HepG2 (cell line): Measurements from ENCODE around the gene FUZ. TPM values are rescaled to one million over a fixed set of nuclear protein-coding genes. Genes with fewer than 3 reads are reported as not detected.

ENCODE experiments used
- ATAC-seq: fragments of 200-7000 bp; cut with Tn5 transposase; 3 replicates; pipeline ENCODE4 v1.9.1; 2020; ENCODE audit warnings: mild to moderate bottlenecking, moderate library complexity
- BruUV-seq: library from RNA; stranded (reverse); fragments of 400-500 nt; replicated peaks from 2 replicates; lab custom pipeline; 2021; lab: Mats Ljungman, UMichigan
- CTCF ChIA-PET: fragments of 300-600 bp; formaldehyde crosslinking; extraction: SDS; loops from one replicate; lab custom pipeline; 2021; ENCODE audit warnings: low total read pairs, inconsistent platforms, low intra/inter-chr PET ratio; lab: Yijun Ruan, JAX
- POLR2A ChIA-PET: fragments of 350-600 bp; sonication (Branson Sonifier 250); formaldehyde crosslinking; loops from one replicate; lab custom pipeline; 2020; ENCODE audit warnings: antibody characterized with exemption, inconsistent platforms; lab: Yijun Ruan, JAX
- DNase-seq: peaks from one replicate; pipeline ENCODE4 v3.0.0-alpha.2; 2015; ENCODE audit warnings: low spot score
- FAIRE-seq: peaks from 3 replicates; lab custom pipeline; 2011; peaks lifted over from hg19 to GRCh38; lab: Jason Lieb, UNC
- H2AFZ ChIP-seq: one replicate; pipeline ENCODE4 v1.6.1; 2011; ENCODE audit warnings: low read length, inconsistent platforms
- H3K27ac ChIP-seq: fragments of 300-600 bp; 3 replicates; pipeline ENCODE4 v1.8.0; 2011; ENCODE audit warnings: mixed run types, mild to moderate bottlenecking, mixed read lengths, low read length, inconsistent platforms; ENCODE audit not compliant: insufficient read depth; ENCODE audit errors: extremely low read length
- H3K27me3 ChIP-seq, 2 experiments: fragments of 200-600 bp in 1 of 2; 2 replicates in 1 of 2; 3 replicates in 1 of 2; pipeline versions ENCODE4 v1.6.0 to v1.8.0; 2011; ENCODE audit warnings: low read length in 2 of 2, mild to moderate bottlenecking in 2 of 2, moderate library complexity in 2 of 2, inconsistent platforms in 1 of 2; ENCODE audit not compliant: insufficient read depth in 2 of 2, control insufficient read depth in 1 of 2
- H3K36me3 ChIP-seq, 2 experiments: fragments of 200-600 bp in 1 of 2; replicated peaks in 1 of 2; 2 replicates in 1 of 2; 3 replicates in 1 of 2; pipeline versions ENCODE4 v1.5.1 to v1.8.0; 2011; ENCODE audit warnings: low read length in 2 of 2, inconsistent platforms in 1 of 2; ENCODE audit not compliant: insufficient read depth in 2 of 2, control insufficient read depth in 1 of 2
- H3K4me1 ChIP-seq: 2 replicates; pipeline ENCODE4 v1.5.1; 2012; ENCODE audit warnings: low read length, inconsistent platforms; ENCODE audit not compliant: insufficient read depth
- H3K4me2 ChIP-seq: 2 replicates; pipeline ENCODE4 v1.6.0; 2011; ENCODE audit warnings: low read depth, low read length, inconsistent platforms
- H3K4me3 ChIP-seq, 3 experiments: fragments of 200-600 bp in 1 of 3; sonication (generic), shearing (Covaris generic) in 1 of 3; replicated peaks in 1 of 3; 2 replicates each; pipeline ENCODE4 v1.5.1; 2011 to 2016; ENCODE audit warnings: low read length in 3 of 3, inconsistent platforms in 2 of 3, low read depth in 2 of 3, mild to moderate bottlenecking in 2 of 3, control low read depth in 1 of 3, mixed read lengths in 1 of 3; ENCODE audit not compliant: insufficient read depth in 1 of 3
- H3K79me2 ChIP-seq: one replicate; pipeline ENCODE4 v1.6.1; 2011; ENCODE audit warnings: low read length, inconsistent platforms; ENCODE audit not compliant: insufficient read depth
- H3K9ac ChIP-seq: 2 replicates; pipeline ENCODE4 v1.6.0; 2011; ENCODE audit warnings: mild to moderate bottlenecking, low read depth, low read length, inconsistent platforms; ENCODE audit not compliant: insufficient read depth
- H3K9me3 ChIP-seq: 2 replicates; pipeline ENCODE4 v1.5.1; 2012; ENCODE audit warnings: mild to moderate bottlenecking, low read length
- H4K20me1 ChIP-seq: 2 replicates; pipeline ENCODE4 v1.6.0; 2011; ENCODE audit warnings: inconsistent platforms, mild to moderate bottlenecking, low read length, moderate library complexity; ENCODE audit not compliant: insufficient read depth
- FOSL2 ChIP-seq: sonication (generic); formaldehyde crosslinking; IDR thresholded peaks from 2 replicates; pipeline ENCODE4 v1.4.0; 2020; ENCODE audit warnings: missing genetic modification reagents
- HMG20B ChIP-seq: conservative IDR thresholded peaks from 2 replicates; pipeline ENCODE4 v1.6.1; 2016; ENCODE audit warnings: missing genetic modification reagents, missing compliant biosample characterization
- MED1 ChIP-seq: sonication (generic); formaldehyde crosslinking; IDR thresholded peaks from 2 replicates; pipeline ENCODE4 v1.4.0; 2020; ENCODE audit warnings: missing genetic modification reagents
- TRIM24 ChIP-seq: sonication (generic); formaldehyde crosslinking; IDR thresholded peaks from 2 replicates; pipeline ENCODE4 v1.8.0; 2022; ENCODE audit warnings: mild to moderate bottlenecking, missing genetic modification reagents
- ZNF18 ChIP-seq: sonication (generic); formaldehyde crosslinking; IDR thresholded peaks from 2 replicates; pipeline ENCODE4 v1.8.0; 2022; ENCODE audit warnings: mild to moderate bottlenecking, missing genetic modification reagents; ENCODE audit not compliant: insufficient replicate concordance
- ZNF629 ChIP-seq: sonication (generic); formaldehyde crosslinking; conservative IDR thresholded peaks from 2 replicates; pipeline ENCODE4 v1.5.0; 2020; ENCODE audit warnings: missing genetic modification reagents
- WGBS: methylation state at CpG from one replicate; pipeline ENCODE4 v1.1.6; 2017; ENCODE audit warnings: low lambda C conversion rate; 5-methylcytosine and 5-hydroxymethylcytosine counted together
- in situ Hi-C: cut with HindIII; loops from 2 replicates; pipeline ENCODE4 v1.10.0; 2017; ENCODE audit warnings: low pct_unique_long_range_greater_than_20kb; ENCODE audit not compliant: extremely low pct_ligation_motif_present
- intact Hi-C: fragments of 100-400 bp; cut with micrococcal nuclease; formaldehyde crosslinking; loops from one replicate; pipeline ENCODE4 v1.10.0; 2022; ENCODE audit not compliant: unreplicated experiment
- polyA plus RNA-seq, 8 experiments: library from polyadenylated mRNA; depleted of rRNA in 3 of 8; stranded (reverse) in 7 of 8; unstranded in 1 of 8; fragments of >200 nt; fragmentation: Illumina TruSeq in 4 of 8; extraction: Trizol in 4 of 8; gene quantifications; 2 replicates each; pipeline versions ENCODE4 v1.2.1 to v1.2.3, GENCODE V29; 2011 to 2016; ENCODE audit warnings: low read depth in 4 of 8, missing spikeins in 1 of 8, mixed read lengths in 1 of 8; ENCODE audit not compliant: insufficient read depth in 1 of 8
- total RNA-seq, 5 experiments: library from RNA; depleted of rRNA; stranded (reverse); fragments of >200 nt; fragmentation: Illumina TruSeq; extraction: Trizol; gene quantifications; 2 replicates each; pipeline ENCODE4 v1.2.3, GENCODE V29; 2016; ENCODE audit warnings: low read depth in 1 of 5

Gene FUZ
- total and polyA plus RNA-seq, 2 of the 13 experiments (the other 11 are each of a cell fraction or from before 2014, with no cell fraction given), result 0.08 TPM; not detected in 1

- no peaks in the 10 kb centered on the region for H3K79me2 ChIP-seq
- H3K27ac ChIP-seq, result no peak overlapping the region
- peaks cover 3 to 14% of the 10 kb centered on the region in 2 experiments; a peak in 3 of 5 replicates for H3K36me3 ChIP-seq
- no peak overlapping the region for H2AFZ ChIP-seq
- no peak for DNase-seq
- TF ChIP-seq FOSL2 (CRISPR knock-in tag) (no peak), ZNF629 (peak; percentile 82), ZNF18 (no peak), HMG20B (CRISPR knock-in tag) (no peak)
- no peak for ATAC-seq
- no peak overlapping the region for H3K4me3 ChIP-seq
- H4K20me1 ChIP-seq, result no peaks in the 10 kb centered on the region
- intact Hi-C loops, result no loop called here
- ChIA-PET POLR2A (no interaction called here), CTCF (no interaction called here)
- WGBS, result 97% methylated on average over 8 of the region's 20 CpGs
- FAIRE-seq, result no peak
- peaks cover 14% of the 10 kb centered on the region for H3K4me1 ChIP-seq
- in situ Hi-C loops, result no loop called here
- no peak overlapping the region for H3K9ac ChIP-seq
- BruUV-seq, result no TSS peak
- no peaks in the 10 kb centered on the region for H3K9me3 ChIP-seq
- no peak overlapping the region for H3K4me2 ChIP-seq
- H3K27me3 ChIP-seq, result no peaks in the 10 kb centered on the region
Measured at GRCh38 chr19:49805822-49806619, 7.1 kb downstream of the FUZ start.

GRCh38 chr19:49803529-49803856, 9.6 kb downstream of the FUZ start:
- DNase-seq (no peak), ATAC-seq (no peak), FAIRE-seq (no peak)
- Histone ChIP-seq H2AFZ (no peak overlapping the region), H3K4me2 (no peak overlapping the region), H3K79me2 (no peaks in the 10 kb centered on the region), H3K9ac (no peak overlapping the region), H4K20me1 (no peaks in the 10 kb centered on the region), H3K4me3 (no peak overlapping the region), H3K4me1 (no peaks in the 10 kb centered on the region), H3K27ac (no peak overlapping the region), H3K27me3 (no peaks in the 10 kb centered on the region), H3K36me3 (peaks cover 8 to 29% of the 10 kb centered on the region in 2 experiments; a peak in 4 of 5 replicates), H3K9me3 (no peaks in the 10 kb centered on the region)
- WGBS, result 98% methylated on average over 6 of the region's 6 CpGs
- TF ChIP-seq TRIM24 (CRISPR knock-in tag) (no peak), MED1 (CRISPR knock-in tag) (no peak)
- no TSS peak for BruUV-seq
- ChIA-PET POLR2A (no interaction called here), CTCF (no interaction called here)
- intact Hi-C loops (no loop called here), in situ Hi-C loops (no loop called here)
